Embryonic facial prominence (tissue), 1 donor: ENCODE data around the gene LCE3B.

Source experiments
- DNase-seq: peaks from one replicate; pipeline ENCODE4 v3.0.0-alpha.2; 2016; ENCODE audit errors: extremely low spot score

LCE3B gene

GRCh38 chr1:152658649-152659048, 45.0 kb downstream of the LCE3B start:
- no peak for DNase-seq

GRCh38 chr1:152663098-152663497, 49.5 kb downstream of the LCE3B start, which contains the start of gene LCE2D:
TSS of gene LCE2D (plus strand) at chr1:152663380. CDS start at chr1:152664106, 726 bp downstream.
- no peak for DNase-seq
